HCT116 (cell line): ENCODE measurements around the gene CHD2. TPM values are rescaled to one million over a fixed set of nuclear protein-coding genes. Genes with fewer than 3 reads are reported as not detected.

Experiments
- ATAC-seq: fragments of 200-7000 bp; cut with Tn5 transposase; 2 replicates; pipeline ENCODE4 v1.9.1; 2020; ENCODE audit warnings: mild to moderate bottlenecking, moderate library complexity
- BruUV-seq: library from RNA; stranded (reverse); fragments of 400-500 nt; replicated peaks from 2 replicates; lab custom pipeline; 2021; lab: Mats Ljungman, UMichigan
- CTCF ChIA-PET: fragments of 300-600 bp; sonication (Branson Sonifier 250); formaldehyde crosslinking; loops from one replicate; lab custom pipeline; 2021; ENCODE audit warnings: antibody characterized with exemption; lab: Charles Lee
- POLR2A ChIA-PET: fragments of 300-600, 350-600 bp; sonication (Branson Sonifier 250); formaldehyde crosslinking; loops from one replicate; lab custom pipeline; 2021; ENCODE audit warnings: antibody characterized with exemption; lab: Charles Lee
- RAD21 ChIA-PET, 2 experiments: fragments of 300-600 bp; sonication (Branson Sonifier 250); formaldehyde crosslinking; loops; one replicate each; lab custom pipeline; 2023; ENCODE audit warnings: low total read pairs in 2 of 2; ENCODE audit not compliant: uncharacterized antibody in 2 of 2, unreplicated experiment in 2 of 2, low non-redundant PET in 1 of 2; lab: Charles Lee
- DNase-seq: peaks from one replicate; pipeline ENCODE4 v3.0.0-alpha.2; 2010; ENCODE audit warnings: low read depth, low spot score
- H2AFZ ChIP-seq: fragments of 200-600 bp; shearing (Covaris generic), sonication (generic); 2 replicates; pipeline ENCODE4 v1.6.1; 2017; ENCODE audit warnings: low read depth, mixed run types, mixed read lengths, antibody characterized with exemption, low read length; ENCODE audit not compliant: poor library complexity, severe bottlenecking
- H3K27ac ChIP-seq: 2 replicates; pipeline ENCODE4 v1.5.1; 2012; ENCODE audit warnings: low read depth, low read length
- H3K27me3 ChIP-seq: fragments of 200-600 bp; sonication (generic); 2 replicates; pipeline ENCODE4 v1.6.1; 2016; ENCODE audit warnings: mixed run types, low read length, mixed read lengths; ENCODE audit not compliant: insufficient read depth
- H3K36me3 ChIP-seq, 2 experiments: fragments of 200-500 bp in 1 of 2; fragments of 200-600 bp in 1 of 2; sonication (Bioruptor generic) in 1 of 2; sonication (generic) in 1 of 2; 2 replicates each; pipeline versions ENCODE4 v1.5.1 to v1.6.1; 2014 to 2016; ENCODE audit warnings: low read length in 2 of 2, inconsistent platforms in 1 of 2, mixed read lengths in 1 of 2, mixed run types in 1 of 2; ENCODE audit not compliant: insufficient read depth in 2 of 2, control insufficient read depth in 1 of 2
- H3K4me1 ChIP-seq, 2 experiments: fragments of 200-600 bp in 1 of 2; sonication (generic) in 1 of 2; 2 replicates each; pipeline versions ENCODE4 v1.5.1 to v1.6.1; 2012 to 2017; ENCODE audit warnings: low read length in 2 of 2, inconsistent platforms in 1 of 2, mild to moderate bottlenecking in 1 of 2, mixed read lengths in 1 of 2, mixed run types in 1 of 2, moderate library complexity in 1 of 2; ENCODE audit not compliant: insufficient read depth in 2 of 2, control insufficient read depth in 1 of 2
- H3K4me2 ChIP-seq: fragments of 200-600 bp; sonication (generic); 2 replicates; pipeline ENCODE4 v1.6.1; 2017; ENCODE audit warnings: mixed run types, low read length, mixed read lengths
- H3K4me3 ChIP-seq, 2 experiments: fragments of 200-600 bp in 1 of 2; sonication (generic) in 1 of 2; replicated peaks in 1 of 2; 2 replicates each; pipeline ENCODE4 v1.5.1; 2011 to 2016; ENCODE audit warnings: low read length in 2 of 2, control low read depth in 1 of 2, low read depth in 1 of 2, mild to moderate bottlenecking in 1 of 2, mixed read lengths in 1 of 2, mixed run types in 1 of 2
- H3K79me2 ChIP-seq: fragments of 200-600 bp; sonication (generic); 2 replicates; pipeline ENCODE4 v1.6.1; 2017; ENCODE audit warnings: mild to moderate bottlenecking, mixed run types, low read length, moderate library complexity, mixed read lengths; ENCODE audit not compliant: insufficient read depth
- H3K9ac ChIP-seq: fragments of 200-600 bp; sonication (generic); 2 replicates; pipeline ENCODE4 v1.6.1; 2016; ENCODE audit warnings: low read length, mixed read lengths
- H3K9me2 ChIP-seq: fragments of 200-600 bp; sonication (generic), shearing (Covaris generic); 2 replicates; pipeline ENCODE4 v1.6.1; 2017; ENCODE audit warnings: mixed run types, mild to moderate bottlenecking, moderate library complexity; ENCODE audit not compliant: insufficient read depth
- H3K9me3 ChIP-seq, 2 experiments: fragments of 200-500 bp in 1 of 2; fragments of 200-600 bp in 1 of 2; sonication (Bioruptor generic) in 1 of 2; sonication (generic) in 1 of 2; 2 replicates each; pipeline ENCODE4 v1.6.1; 2014 to 2017; ENCODE audit warnings: low read length in 2 of 2, mixed read lengths in 2 of 2, inconsistent platforms in 1 of 2, low read depth in 1 of 2, mild to moderate bottlenecking in 1 of 2, mixed run types in 1 of 2, moderate library complexity in 1 of 2; ENCODE audit not compliant: control insufficient read depth in 1 of 2, insufficient read depth in 1 of 2
- H4K20me1 ChIP-seq: fragments of 200-600 bp; sonication (generic), shearing (Covaris generic); 2 replicates; pipeline ENCODE4 v1.6.1; 2017; ENCODE audit warnings: mixed run types, mild to moderate bottlenecking, moderate library complexity; ENCODE audit not compliant: insufficient read depth
- FOSL1 ChIP-seq: IDR thresholded peaks from 2 replicates; pipeline ENCODE4 v1.6.1; 2012; ENCODE audit warnings: low read depth
- POLR2A ChIP-seq: IDR thresholded peaks from 2 replicates; pipeline ENCODE4 v1.7.0; 2011; ENCODE audit warnings: borderline replicate concordance; ENCODE audit not compliant: insufficient read depth, insufficient read length; ENCODE audit errors: extremely low read depth
- POLR2AphosphoS5 ChIP-seq: IDR thresholded peaks from 2 replicates; pipeline ENCODE4 v1.6.1; 2011; ENCODE audit warnings: mild to moderate bottlenecking, low read depth, low read length, moderate library complexity
- RAD21 ChIP-seq: IDR thresholded peaks from 2 replicates; pipeline ENCODE4 v1.6.1; 2012; ENCODE audit warnings: low read depth, mild to moderate bottlenecking
- SRF ChIP-seq: IDR thresholded peaks from 2 replicates; pipeline ENCODE4 v1.6.1; 2012; ENCODE audit warnings: low read depth
- TCF7L2 ChIP-seq: IDR thresholded peaks from 2 replicates; pipeline ENCODE4 v1.7.0; 2011; ENCODE audit warnings: borderline replicate concordance, inconsistent platforms; ENCODE audit not compliant: insufficient read depth, insufficient read length; ENCODE audit errors: extremely low read depth
- YY1 ChIP-seq: IDR thresholded peaks from 2 replicates; pipeline ENCODE4 v1.6.1; 2011; ENCODE audit warnings: low read length, low read depth, moderate library complexity, mild to moderate bottlenecking; ENCODE audit not compliant: insufficient replicate concordance; ENCODE audit errors: extremely low read depth
- ZFX ChIP-seq: fragments of 450-650 bp; IDR thresholded peaks from 2 replicates; pipeline ENCODE4 v1.6.1; 2017
- ZNF274 ChIP-seq: fragments of 200-500 bp; sonication (Bioruptor generic); IDR thresholded peaks from 2 replicates; pipeline ENCODE4 v1.6.1; 2014; ENCODE audit warnings: mild to moderate bottlenecking, low read depth, low read length, inconsistent platforms
- intact Hi-C: fragments of 100-400 bp; cut with micrococcal nuclease; formaldehyde crosslinking; loops from 2 replicates; pipeline ENCODE4 v1.10.0; 2022
- total RNA-seq: library from RNA; stranded (reverse); gene quantifications from one replicate; pipeline ENCODE4 v1.2.1, GENCODE V29; 2021; ENCODE audit not compliant: unreplicated experiment
- TF ChIP-seq, protein P1 (sequence below), 3 experiments: fragments of 200-600 bp in 1 of 3; sonication (generic) in 1 of 3; IDR thresholded peaks in 2 of 3; conservative IDR thresholded peaks in 1 of 3; 2 replicates each; pipeline ENCODE4 v1.5.1; 2012 to 2017; ENCODE audit warnings: low read depth in 2 of 3, low read length in 2 of 3, antibody characterized with exemption in 1 of 3, borderline replicate concordance in 1 of 3, control low read depth in 1 of 3, mild to moderate bottlenecking in 1 of 3, mixed read lengths in 1 of 3, mixed run types in 1 of 3, moderate library complexity in 1 of 3; ENCODE audit not compliant: insufficient read depth in 1 of 3
- TF ChIP-seq, protein P2 (sequence below): IDR thresholded peaks from 2 replicates; pipeline ENCODE4 v1.6.1; 2012
- TF ChIP-seq, protein P3 (sequence below): IDR thresholded peaks from 2 replicates; pipeline ENCODE4 v1.6.1; 2012
- TF ChIP-seq, protein P4 (sequence below): IDR thresholded peaks from 2 replicates; pipeline ENCODE4 v1.6.1; 2012; ENCODE audit warnings: low read depth

Gene CHD2
- total RNA-seq, 1 experiment from 2014 or later, result 116 TPM

DNA sequence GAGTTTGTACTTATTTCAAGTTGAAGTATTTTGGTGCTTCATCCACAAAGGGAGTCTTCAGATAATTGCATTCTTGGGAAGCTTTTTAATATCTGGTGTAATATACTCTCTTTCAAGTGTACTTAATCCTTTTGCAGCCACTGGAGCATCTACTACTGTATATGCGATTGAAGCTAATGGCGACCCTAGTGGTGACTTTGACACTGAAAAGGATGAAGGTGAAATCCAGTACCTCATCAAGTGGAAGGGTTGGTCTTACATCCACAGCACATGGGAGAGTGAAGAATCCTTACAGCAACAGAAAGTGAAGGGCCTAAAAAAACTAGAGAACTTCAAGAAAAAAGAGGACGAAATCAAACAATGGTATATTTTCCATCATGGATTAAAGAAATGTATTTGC is 42.6 kb downstream of the CHD2 start:
- no peak for TF ChIP-seq ZNF274
- TF ChIP-seq, protein P1, sequence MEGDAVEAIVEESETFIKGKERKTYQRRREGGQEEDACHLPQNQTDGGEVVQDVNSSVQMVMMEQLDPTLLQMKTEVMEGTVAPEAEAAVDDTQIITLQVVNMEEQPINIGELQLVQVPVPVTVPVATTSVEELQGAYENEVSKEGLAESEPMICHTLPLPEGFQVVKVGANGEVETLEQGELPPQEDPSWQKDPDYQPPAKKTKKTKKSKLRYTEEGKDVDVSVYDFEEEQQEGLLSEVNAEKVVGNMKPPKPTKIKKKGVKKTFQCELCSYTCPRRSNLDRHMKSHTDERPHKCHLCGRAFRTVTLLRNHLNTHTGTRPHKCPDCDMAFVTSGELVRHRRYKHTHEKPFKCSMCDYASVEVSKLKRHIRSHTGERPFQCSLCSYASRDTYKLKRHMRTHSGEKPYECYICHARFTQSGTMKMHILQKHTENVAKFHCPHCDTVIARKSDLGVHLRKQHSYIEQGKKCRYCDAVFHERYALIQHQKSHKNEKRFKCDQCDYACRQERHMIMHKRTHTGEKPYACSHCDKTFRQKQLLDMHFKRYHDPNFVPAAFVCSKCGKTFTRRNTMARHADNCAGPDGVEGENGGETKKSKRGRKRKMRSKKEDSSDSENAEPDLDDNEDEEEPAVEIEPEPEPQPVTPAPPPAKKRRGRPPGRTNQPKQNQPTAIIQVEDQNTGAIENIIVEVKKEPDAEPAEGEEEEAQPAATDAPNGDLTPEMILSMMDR (IDR thresholded peaks at IDR 0.05 in 2 of 3, conservative IDR thresholded peaks at IDR 0.05 in 1 of 3; ENCODE audit: borderline replicate concordance in 1 of 3, insufficient read depth in 1 of 3, low read depth in 2 of 3, low read length in 2 of 3), result peak in 2 of 3 experiments; percentile 10 to 20; a peak in 2 of 6 replicates

DNA sequence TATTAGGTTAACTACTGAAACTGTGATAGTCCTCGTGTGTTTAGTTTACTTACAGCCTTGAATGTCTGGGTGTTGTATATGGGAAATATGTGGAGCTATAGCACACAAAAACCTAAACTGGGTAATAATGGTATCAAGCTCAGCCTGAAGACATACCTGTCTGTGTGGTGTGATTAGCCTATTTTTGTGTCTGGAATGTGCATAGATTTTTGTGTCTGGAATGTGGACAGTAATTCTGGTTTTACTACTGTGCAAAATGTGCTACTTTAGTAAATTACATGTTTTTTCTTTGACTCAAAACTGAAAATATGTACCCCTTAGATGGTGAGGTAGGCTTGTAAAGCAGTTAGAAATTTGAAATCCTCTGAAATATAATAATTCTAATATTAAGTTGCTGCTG is 43.5 kb downstream of the CHD2 start:
- peaks cover 79% of the 10 kb centered on the region for H3K79me2 ChIP-seq
- TF ChIP-seq, protein P2, sequence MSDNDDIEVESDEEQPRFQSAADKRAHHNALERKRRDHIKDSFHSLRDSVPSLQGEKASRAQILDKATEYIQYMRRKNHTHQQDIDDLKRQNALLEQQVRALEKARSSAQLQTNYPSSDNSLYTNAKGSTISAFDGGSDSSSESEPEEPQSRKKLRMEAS, result no peak
- TF ChIP-seq ZNF274 (no peak), SRF (no peak), POLR2A (no peak), ZFX (no peak), FOSL1 (no peak), RAD21 (no peak), TCF7L2 (no peak), POLR2AphosphoS5 (no peak), YY1 (no peak)
- TF ChIP-seq, protein P3, sequence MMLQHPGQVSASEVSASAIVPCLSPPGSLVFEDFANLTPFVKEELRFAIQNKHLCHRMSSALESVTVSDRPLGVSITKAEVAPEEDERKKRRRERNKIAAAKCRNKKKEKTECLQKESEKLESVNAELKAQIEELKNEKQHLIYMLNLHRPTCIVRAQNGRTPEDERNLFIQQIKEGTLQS, result no peak
- TF ChIP-seq, protein P4, sequence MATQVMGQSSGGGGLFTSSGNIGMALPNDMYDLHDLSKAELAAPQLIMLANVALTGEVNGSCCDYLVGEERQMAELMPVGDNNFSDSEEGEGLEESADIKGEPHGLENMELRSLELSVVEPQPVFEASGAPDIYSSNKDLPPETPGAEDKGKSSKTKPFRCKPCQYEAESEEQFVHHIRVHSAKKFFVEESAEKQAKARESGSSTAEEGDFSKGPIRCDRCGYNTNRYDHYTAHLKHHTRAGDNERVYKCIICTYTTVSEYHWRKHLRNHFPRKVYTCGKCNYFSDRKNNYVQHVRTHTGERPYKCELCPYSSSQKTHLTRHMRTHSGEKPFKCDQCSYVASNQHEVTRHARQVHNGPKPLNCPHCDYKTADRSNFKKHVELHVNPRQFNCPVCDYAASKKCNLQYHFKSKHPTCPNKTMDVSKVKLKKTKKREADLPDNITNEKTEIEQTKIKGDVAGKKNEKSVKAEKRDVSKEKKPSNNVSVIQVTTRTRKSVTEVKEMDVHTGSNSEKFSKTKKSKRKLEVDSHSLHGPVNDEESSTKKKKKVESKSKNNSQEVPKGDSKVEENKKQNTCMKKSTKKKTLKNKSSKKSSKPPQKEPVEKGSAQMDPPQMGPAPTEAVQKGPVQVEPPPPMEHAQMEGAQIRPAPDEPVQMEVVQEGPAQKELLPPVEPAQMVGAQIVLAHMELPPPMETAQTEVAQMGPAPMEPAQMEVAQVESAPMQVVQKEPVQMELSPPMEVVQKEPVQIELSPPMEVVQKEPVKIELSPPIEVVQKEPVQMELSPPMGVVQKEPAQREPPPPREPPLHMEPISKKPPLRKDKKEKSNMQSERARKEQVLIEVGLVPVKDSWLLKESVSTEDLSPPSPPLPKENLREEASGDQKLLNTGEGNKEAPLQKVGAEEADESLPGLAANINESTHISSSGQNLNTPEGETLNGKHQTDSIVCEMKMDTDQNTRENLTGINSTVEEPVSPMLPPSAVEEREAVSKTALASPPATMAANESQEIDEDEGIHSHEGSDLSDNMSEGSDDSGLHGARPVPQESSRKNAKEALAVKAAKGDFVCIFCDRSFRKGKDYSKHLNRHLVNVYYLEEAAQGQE, result no peak

More for the DNA sequence above, 42.6 kb downstream of the CHD2 start:
- H4K20me1 ChIP-seq, result 0 out of 2 replicates have a peak, but pooled peaks cover 8% of the 10 kb centered on the region
- no peak overlapping the region for H3K27ac ChIP-seq
- no peak overlapping the region for H3K9ac ChIP-seq
- no peak for ATAC-seq
- no TSS peak for BruUV-seq
- peaks cover 80% of the 10 kb centered on the region for H3K79me2 ChIP-seq
- no peak overlapping the region for H3K4me2 ChIP-seq
- H2AFZ ChIP-seq, result no peak overlapping the region
- H3K36me3 ChIP-seq, result peaks cover 78 to 93% of the 10 kb centered on the region in 2 experiments
- H3K27me3 ChIP-seq, result no peaks in the 10 kb centered on the region
- ChIA-PET CTCF (no interaction called here), POLR2A (no interaction called here), RAD21 (no interaction called here)
- intact Hi-C loops, result no loop called here
- H3K4me1 ChIP-seq, result no peaks in the 10 kb centered on the region
- no peak overlapping the region for H3K4me3 ChIP-seq
- H3K9me2 ChIP-seq, result no peaks in the 10 kb centered on the region
- peaks cover under 1 to 4% of the 10 kb centered on the region in 2 experiments; a peak in 2 of 4 replicates for H3K9me3 ChIP-seq
- DNase-seq, result no peak

More for the DNA sequence above, 43.5 kb downstream of the CHD2 start:
- Histone ChIP-seq H3K9ac (no peak overlapping the region), H3K4me3 (no peak overlapping the region), H3K9me3 (peaks cover 8 to 11% of the 10 kb centered on the region in 2 experiments; a peak in 2 of 4 replicates), H3K4me2 (no peak overlapping the region), H4K20me1 (0 out of 2 replicates have a peak, but pooled peaks cover 8% of the 10 kb centered on the region), H3K9me2 (no peaks in the 10 kb centered on the region), H3K36me3 (peaks cover 76 to 93% of the 10 kb centered on the region in 2 experiments), H3K27ac (no peak overlapping the region), H3K4me1 (no peaks in the 10 kb centered on the region), H3K27me3 (no peaks in the 10 kb centered on the region), H2AFZ (no peak overlapping the region)
- ATAC-seq, result no peak
- no TSS peak for BruUV-seq
- intact Hi-C loops, result no loop called here
- RAD21 ChIA-PET, result no interaction called here
- POLR2A ChIA-PET, result no interaction called here
- CTCF ChIA-PET, result no interaction called here
- DNase-seq, result no peak
